Measurements from ENCODE around the gene LRRC27. TPM values are rescaled to one million over a fixed set of nuclear protein-coding genes. Genes with fewer than 3 reads are reported as not detected.

The LRRC27 gene
- total RNA-seq, 1 donor from 2014 or later: 13.8 TPM

DNA sequence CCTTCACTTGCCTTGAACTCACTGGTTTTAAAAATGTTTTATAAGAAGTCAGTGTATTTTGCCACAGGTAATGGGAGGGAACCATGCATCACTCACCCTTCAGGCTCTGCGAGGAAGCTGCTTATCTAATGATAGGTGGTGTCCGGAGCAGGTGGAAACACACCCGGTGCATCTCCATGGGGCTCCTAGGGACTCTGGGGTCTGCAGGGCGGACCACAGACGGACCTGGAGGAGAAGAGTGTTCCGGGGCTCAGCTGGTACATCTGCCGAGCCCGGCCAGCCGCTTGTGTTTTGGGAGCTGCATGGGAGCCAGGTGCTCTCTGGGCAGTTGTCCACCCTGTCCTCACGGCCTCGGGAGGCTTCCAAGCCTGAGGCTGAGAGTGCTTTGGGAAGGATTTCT lies 7.3 kb downstream of the LRRC27 start:
- H3K4me1 Mint-ChIP-seq (ENCODE audit: low read depth, unreplicated experiment): peaks cover 8% of the 10 kb centered on the region
- H3K27me3 Mint-ChIP-seq (ENCODE audit: unreplicated experiment): no peaks in the 10 kb centered on the region
- H3K4me3 Mint-ChIP-seq (ENCODE audit: unreplicated experiment): no peak overlapping the region
- no peak for DNase-seq
- H3K36me3 Mint-ChIP-seq (ENCODE audit: unreplicated experiment): peaks cover 10% of the 10 kb centered on the region
- no peak overlapping the region for H3K27ac Mint-ChIP-seq (ENCODE audit: unreplicated experiment)
- TF ChIP-seq, protein P1, sequence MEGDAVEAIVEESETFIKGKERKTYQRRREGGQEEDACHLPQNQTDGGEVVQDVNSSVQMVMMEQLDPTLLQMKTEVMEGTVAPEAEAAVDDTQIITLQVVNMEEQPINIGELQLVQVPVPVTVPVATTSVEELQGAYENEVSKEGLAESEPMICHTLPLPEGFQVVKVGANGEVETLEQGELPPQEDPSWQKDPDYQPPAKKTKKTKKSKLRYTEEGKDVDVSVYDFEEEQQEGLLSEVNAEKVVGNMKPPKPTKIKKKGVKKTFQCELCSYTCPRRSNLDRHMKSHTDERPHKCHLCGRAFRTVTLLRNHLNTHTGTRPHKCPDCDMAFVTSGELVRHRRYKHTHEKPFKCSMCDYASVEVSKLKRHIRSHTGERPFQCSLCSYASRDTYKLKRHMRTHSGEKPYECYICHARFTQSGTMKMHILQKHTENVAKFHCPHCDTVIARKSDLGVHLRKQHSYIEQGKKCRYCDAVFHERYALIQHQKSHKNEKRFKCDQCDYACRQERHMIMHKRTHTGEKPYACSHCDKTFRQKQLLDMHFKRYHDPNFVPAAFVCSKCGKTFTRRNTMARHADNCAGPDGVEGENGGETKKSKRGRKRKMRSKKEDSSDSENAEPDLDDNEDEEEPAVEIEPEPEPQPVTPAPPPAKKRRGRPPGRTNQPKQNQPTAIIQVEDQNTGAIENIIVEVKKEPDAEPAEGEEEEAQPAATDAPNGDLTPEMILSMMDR (IDR thresholded peaks at IDR 0.05; ENCODE audit: partially characterized antibody, unreplicated experiment): no peak
- no peaks in the 10 kb centered on the region for H3K9me3 Mint-ChIP-seq (ENCODE audit: unreplicated experiment)

DNA sequence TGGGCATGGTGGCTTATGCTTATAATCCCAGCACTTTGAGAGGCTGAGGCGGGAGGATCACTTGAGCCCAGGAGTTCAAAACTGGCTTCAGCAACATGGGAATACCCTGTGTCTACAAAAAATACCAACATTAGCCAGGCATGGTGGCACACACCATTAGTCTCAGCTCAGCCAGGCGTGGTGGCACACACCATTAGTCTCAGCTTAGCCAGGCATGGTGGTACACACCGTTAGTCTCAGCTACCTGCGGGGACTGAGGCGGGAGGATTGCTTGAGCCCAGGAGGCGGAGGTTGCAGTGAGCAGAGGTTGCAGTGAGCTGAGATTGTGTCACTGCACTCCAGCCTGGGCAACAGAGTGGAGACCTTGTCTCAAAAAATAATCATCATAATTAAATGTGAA lies 9.0 kb downstream of the LRRC27 start:
- peaks cover 13% of the 10 kb centered on the region for H3K36me3 Mint-ChIP-seq (ENCODE audit: unreplicated experiment)
- H3K27me3 Mint-ChIP-seq (ENCODE audit: unreplicated experiment): peaks cover 2% of the 10 kb centered on the region
- no peak overlapping the region for H3K27ac Mint-ChIP-seq (ENCODE audit: unreplicated experiment)
- TF ChIP-seq, protein P1 (IDR thresholded peaks at IDR 0.05; ENCODE audit: partially characterized antibody, unreplicated experiment): no peak
- peaks cover 5% of the 10 kb centered on the region for H3K4me1 Mint-ChIP-seq (ENCODE audit: low read depth, unreplicated experiment)
- H3K4me3 Mint-ChIP-seq (ENCODE audit: unreplicated experiment): no peak overlapping the region
- no peaks in the 10 kb centered on the region for H3K9me3 Mint-ChIP-seq (ENCODE audit: unreplicated experiment)
- DNase-seq: no peak

DNA sequence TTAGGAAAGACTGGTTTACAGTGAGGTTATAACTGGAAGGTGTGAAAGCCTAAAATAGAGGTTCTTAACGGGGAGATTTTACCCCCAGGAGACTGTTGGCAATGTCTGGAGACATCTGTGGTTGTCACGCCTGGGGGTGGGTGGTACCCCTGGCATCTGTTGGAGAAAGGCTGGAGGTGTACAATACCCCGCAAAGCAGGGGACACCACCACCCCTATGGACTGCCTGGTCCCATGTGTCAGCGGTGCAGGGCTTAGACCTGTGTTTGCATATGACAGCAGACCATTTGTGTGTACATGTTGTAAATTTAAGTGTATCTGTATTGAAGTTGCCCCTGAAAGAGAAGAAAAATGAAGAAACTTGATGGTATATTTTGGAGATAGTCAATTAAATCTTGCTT lies 9.8 kb downstream of the LRRC27 start:
- Mint-ChIP-seq H3K27me3 (ENCODE audit: unreplicated experiment) (peaks cover 2% of the 10 kb centered on the region), H3K36me3 (ENCODE audit: unreplicated experiment) (peaks cover 14% of the 10 kb centered on the region), H3K9me3 (ENCODE audit: unreplicated experiment) (no peaks in the 10 kb centered on the region), H3K4me3 (ENCODE audit: unreplicated experiment) (no peak overlapping the region), H3K27ac (ENCODE audit: unreplicated experiment) (no peak overlapping the region), H3K4me1 (ENCODE audit: low read depth, unreplicated experiment) (peaks cover 5% of the 10 kb centered on the region)
- TF ChIP-seq, protein P1 (IDR thresholded peaks at IDR 0.05; ENCODE audit: partially characterized antibody, unreplicated experiment): no peak
- no peak for DNase-seq

DNA sequence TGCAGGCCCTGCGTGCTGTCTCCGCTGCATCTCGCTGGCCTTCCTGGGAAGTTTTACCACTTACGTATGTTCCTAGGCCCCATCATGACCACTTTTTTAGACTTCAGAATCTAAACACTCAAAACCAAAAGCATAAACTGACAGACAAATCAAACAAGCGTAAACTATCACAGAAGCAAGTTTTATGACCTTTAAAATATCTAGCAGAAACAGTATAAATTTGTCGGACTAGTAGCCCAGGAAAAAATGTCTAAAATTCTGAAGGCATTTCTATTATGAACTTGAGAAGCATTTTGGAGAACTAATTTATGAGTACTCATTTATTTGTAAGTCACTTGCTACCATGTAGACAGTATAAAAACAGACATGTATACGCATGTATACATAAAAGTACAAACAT lies 10.6 kb downstream of the LRRC27 start:
- TF ChIP-seq, protein P1 (IDR thresholded peaks at IDR 0.05; ENCODE audit: partially characterized antibody, unreplicated experiment): no peak
- Mint-ChIP-seq H3K36me3 (ENCODE audit: unreplicated experiment) (peaks cover 17% of the 10 kb centered on the region), H3K27ac (ENCODE audit: unreplicated experiment) (no peak overlapping the region), H3K27me3 (ENCODE audit: unreplicated experiment) (peaks cover 6% of the 10 kb centered on the region), H3K4me3 (ENCODE audit: unreplicated experiment) (no peak overlapping the region), H3K9me3 (ENCODE audit: unreplicated experiment) (no peaks in the 10 kb centered on the region), H3K4me1 (ENCODE audit: low read depth, unreplicated experiment) (peaks cover 8% of the 10 kb centered on the region)
- no peak for DNase-seq

DNA sequence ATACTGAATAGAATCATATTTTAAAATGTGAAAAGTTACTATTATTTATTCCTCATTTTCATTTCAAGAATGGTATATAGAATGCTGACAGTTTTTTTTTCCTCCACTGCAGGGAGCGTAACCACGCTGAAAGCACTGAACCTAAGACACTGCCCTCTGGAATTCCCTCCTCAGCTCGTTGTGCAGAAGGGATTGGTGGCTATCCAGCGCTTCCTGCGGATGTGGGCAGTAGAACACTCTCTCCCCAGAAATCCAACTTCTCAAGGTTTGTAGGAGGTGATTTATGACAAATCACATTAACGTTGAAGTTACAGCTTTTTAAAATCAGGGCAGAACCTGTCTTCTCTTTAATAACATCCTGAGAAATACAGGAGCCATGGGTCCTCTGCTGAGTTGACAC lies 12.4 kb downstream of the LRRC27 start:
- H3K9me3 Mint-ChIP-seq (ENCODE audit: unreplicated experiment): no peaks in the 10 kb centered on the region
- no peak overlapping the region for H3K27ac Mint-ChIP-seq (ENCODE audit: unreplicated experiment)
- peaks cover 17% of the 10 kb centered on the region for H3K36me3 Mint-ChIP-seq (ENCODE audit: unreplicated experiment)
- H3K4me3 Mint-ChIP-seq (ENCODE audit: unreplicated experiment): no peak overlapping the region
- no peak for DNase-seq
- H3K4me1 Mint-ChIP-seq (ENCODE audit: low read depth, unreplicated experiment): peaks cover 8% of the 10 kb centered on the region
- TF ChIP-seq, protein P1 (IDR thresholded peaks at IDR 0.05; ENCODE audit: partially characterized antibody, unreplicated experiment): no peak
- peaks cover 6% of the 10 kb centered on the region for H3K27me3 Mint-ChIP-seq (ENCODE audit: unreplicated experiment)
